Suprapubic skin (tissue), 4 donors: ENCODE measurements around the gene MINDY2.

ENCODE experiments used
- POLR2A ChIP-seq, 2 donors: fragments of 450-650 bp; IDR thresholded peaks; one replicate each; pipeline ENCODE4 v1.6.1; 2017; ENCODE audit warnings: antibody characterized with exemption in 2 of 2, mild to moderate bottlenecking in 2 of 2, moderate library complexity in 2 of 2
- POLR2AphosphoS5 ChIP-seq, 3 donors: sonication (generic); formaldehyde crosslinking; IDR thresholded peaks; one replicate each; pipeline ENCODE4 v1.6.1; 2017; ENCODE audit warnings: antibody characterized with exemption in 3 of 3

- TF ChIP-seq POLR2A (IDR thresholded peaks at IDR 0.05) (no peak), POLR2AphosphoS5 (IDR thresholded peaks at IDR 0.05) (no peak)
Measured at GRCh38 chr15:58742819-58743502, 28.1 kb upstream of the MINDY2 start.
